A204.1 (cell line): ENCODE measurements around the gene TBRG1.

ENCODE experiments used
- FAIRE-seq: peaks from 2 replicates; lab custom pipeline; 2012; peaks lifted over from hg19 to GRCh38; lab: Jason Lieb, UNC

Gene TBRG1

GRCh38 chr11:124612567-124613246 lies 10.0 kb upstream of the TBRG1 start:
- FAIRE-seq: no peak

GRCh38 chr11:124618863-124619262 lies 3.8 kb upstream of the TBRG1 start:
- FAIRE-seq: no peak

GRCh38 chr11:124623861-124624525 lies 1.3 kb downstream of the TBRG1 start:
- FAIRE-seq: no peak

GRCh38 chr11:124625504-124626168 lies 3.0 kb downstream of the TBRG1 start:
- no peak for FAIRE-seq

- FAIRE-seq: no peak
These were observed 4.9 kb downstream of the TBRG1 start for GRCh38 chr11:124627546-124627945.

GRCh38 chr11:124629961-124630360 lies 7.3 kb downstream of the TBRG1 start:
- no peak for FAIRE-seq

GRCh38 chr11:124633355-124633754 lies 10.7 kb downstream of the TBRG1 start:
- peak; percentile 40 for FAIRE-seq

GRCh38 chr11:124635932-124636331 lies 13.3 kb downstream of the TBRG1 start:
- no peak for FAIRE-seq

- FAIRE-seq: no peak
These were observed 15.8 kb downstream of the TBRG1 start for GRCh38 chr11:124638500-124638899.

- FAIRE-seq: no peak
These were observed 16.5 kb downstream of the TBRG1 start for GRCh38 chr11:124639186-124639585.

GRCh38 chr11:124640666-124641065 lies 18.0 kb downstream of the TBRG1 start:
- FAIRE-seq: no peak

- no peak for FAIRE-seq
These were observed 20.0 kb downstream of the TBRG1 start for GRCh38 chr11:124642628-124643027.

GRCh38 chr11:124643042-124643604 lies 20.5 kb downstream of the TBRG1 start:
- no peak for FAIRE-seq

- FAIRE-seq: no peak
These were observed 21.2 kb downstream of the TBRG1 start for GRCh38 chr11:124643605-124644425.

GRCh38 chr11:124644426-124645280 lies 22.0 kb downstream of the TBRG1 start:
- FAIRE-seq: peak; percentile 89

- no peak for FAIRE-seq
These were observed 23.5 kb downstream of the TBRG1 start for GRCh38 chr11:124646148-124646547.

- FAIRE-seq: no peak
These were observed 25.9 kb downstream of the TBRG1 start for GRCh38 chr11:124648610-124649009.

GRCh38 chr11:124656774-124657630 lies 34.3 kb downstream of the TBRG1 start:
- no peak for FAIRE-seq

- FAIRE-seq: no peak
These were observed 35.2 kb downstream of the TBRG1 start for GRCh38 chr11:124657904-124658303.

GRCh38 chr11:124658501-124658900 lies 35.8 kb downstream of the TBRG1 start:
- FAIRE-seq: no peak
